Amniotic epithelial cell (primary cell): Measurements from ENCODE around the gene PRIMPOL.

Experiments
- DNase-seq: peaks from one replicate; pipeline ENCODE4 v3.0.0-alpha.2; 2010; ENCODE audit warnings: low read depth

Gene PRIMPOL

DNA sequence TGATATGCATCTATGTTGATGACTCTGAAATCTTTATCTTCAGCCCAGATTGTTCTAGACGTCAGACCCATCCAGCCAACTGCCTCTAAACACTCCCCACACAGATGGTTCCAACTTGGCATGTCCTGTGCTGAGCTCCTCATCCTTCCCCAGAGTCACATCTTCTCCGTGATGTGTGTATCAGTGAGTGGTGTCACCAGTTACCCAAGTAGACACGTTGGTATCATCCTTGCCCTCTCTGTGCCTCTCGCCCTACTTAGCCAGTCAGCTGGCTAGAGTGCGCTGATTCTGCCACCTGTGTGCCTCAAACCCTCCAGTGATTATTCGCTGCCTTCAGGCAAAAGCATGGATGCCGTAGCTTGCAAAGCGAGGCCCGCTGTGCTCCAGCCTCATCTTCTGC lies 18.6 kb downstream of the PRIMPOL start:
- no peak for DNase-seq

DNA sequence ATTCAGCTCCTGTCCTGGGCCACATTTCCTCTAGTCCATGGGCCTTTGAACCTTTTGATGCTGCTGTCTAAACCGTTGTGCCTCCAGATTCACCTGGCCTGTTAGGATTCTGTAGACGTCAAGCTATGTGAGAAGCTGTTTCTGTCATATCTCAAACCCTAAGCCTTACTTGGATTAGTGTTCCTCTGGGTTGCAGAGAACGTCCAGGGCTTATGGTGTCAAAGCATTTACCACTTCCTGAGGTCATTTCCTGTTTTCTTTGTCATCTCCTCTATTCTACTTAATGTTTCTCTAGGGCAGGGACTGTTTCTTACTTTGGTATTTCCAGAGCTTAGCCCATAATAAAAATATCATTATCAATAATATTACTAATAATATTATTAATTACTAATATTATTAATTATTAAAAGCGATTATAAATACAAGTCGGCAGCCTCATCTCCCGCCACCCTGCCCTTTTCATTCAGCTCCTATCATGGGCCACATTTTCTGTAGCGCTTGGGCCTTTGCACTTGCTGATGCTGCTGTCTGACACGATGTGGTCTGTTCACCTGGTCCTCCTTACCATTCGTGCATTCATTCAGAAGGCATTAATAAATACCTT lies 19.1 kb downstream of the PRIMPOL start:
- peak; percentile 28 for DNase-seq

DNA sequence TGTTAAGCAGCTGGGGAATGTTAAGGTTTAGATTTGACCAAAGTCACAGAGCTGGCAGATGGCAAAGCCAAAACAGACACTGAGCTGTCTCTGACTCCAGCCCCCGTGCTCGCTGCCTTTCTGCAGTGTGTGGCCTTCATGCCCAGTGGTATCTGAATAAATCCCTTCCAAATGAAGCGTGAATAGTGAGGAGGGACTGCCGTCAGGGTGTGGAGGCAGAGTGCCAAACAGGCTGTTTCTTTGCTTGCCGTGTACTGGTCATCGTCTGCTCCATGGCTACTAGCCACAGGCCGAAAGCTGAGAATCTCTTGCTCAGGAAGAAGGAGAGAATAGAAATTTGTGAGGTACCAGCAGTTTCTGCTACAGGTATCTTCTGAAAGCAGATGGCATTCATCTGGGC lies 19.7 kb downstream of the PRIMPOL start:
- DNase-seq: no peak

DNA sequence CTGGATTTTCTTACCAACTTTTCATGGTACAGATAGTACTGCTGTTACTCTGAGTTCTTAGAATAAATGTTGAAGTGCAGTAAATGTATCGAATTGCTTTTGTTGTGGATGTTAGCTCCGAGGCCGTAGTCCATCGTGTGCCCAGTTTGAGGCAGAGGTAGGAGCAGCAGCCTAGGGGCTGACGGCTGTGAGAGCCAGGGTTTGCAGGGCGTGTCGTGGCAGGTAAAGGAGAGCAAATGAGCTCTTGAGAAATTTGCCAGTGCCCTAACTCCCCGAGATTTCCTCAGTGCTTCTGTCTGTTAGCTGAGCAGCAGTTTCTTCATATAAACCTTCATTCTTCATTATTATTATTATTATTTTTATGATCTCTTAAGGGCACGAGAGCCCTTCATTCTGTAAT lies 21.6 kb downstream of the PRIMPOL start:
- DNase-seq: no peak

DNA sequence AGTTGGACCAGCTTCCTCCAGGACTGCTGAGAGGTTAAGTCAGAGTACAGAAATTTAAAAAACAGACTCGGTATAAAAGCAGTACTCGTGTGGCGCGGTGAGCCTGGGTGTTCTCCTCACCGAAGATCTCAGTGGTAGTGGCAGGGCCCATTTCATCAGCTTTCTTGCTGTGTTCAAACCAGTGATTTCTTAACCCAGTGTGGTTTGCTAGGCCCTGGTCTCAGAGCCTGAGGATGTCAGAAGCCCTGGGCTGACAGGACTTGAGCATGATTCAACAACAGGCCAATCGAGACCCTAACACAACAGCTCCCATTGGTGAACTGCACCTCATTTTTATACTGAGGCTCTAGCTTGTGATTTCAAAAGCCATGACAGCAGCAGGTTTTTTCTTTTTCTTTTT lies 23.2 kb downstream of the PRIMPOL start:
- DNase-seq: no peak

DNA sequence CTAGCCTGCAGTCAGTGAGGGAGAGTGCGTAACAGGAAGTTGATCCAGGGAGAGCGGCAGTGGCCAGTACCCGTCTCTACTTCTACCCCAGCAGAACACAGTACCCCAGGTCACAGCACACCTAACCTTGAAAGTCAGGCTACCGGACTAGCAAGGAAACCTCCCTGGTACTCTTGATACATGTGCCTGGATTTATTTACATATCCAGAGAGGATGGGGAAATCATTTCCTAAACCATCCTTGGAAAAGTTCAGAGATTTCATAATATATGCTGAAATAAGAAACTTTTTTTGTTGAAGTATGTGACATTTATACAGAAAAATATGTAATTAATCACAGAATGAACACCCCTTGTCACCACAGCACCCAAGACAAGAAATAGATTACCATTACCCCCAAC lies 24.5 kb downstream of the PRIMPOL start:
- no peak for DNase-seq

DNA sequence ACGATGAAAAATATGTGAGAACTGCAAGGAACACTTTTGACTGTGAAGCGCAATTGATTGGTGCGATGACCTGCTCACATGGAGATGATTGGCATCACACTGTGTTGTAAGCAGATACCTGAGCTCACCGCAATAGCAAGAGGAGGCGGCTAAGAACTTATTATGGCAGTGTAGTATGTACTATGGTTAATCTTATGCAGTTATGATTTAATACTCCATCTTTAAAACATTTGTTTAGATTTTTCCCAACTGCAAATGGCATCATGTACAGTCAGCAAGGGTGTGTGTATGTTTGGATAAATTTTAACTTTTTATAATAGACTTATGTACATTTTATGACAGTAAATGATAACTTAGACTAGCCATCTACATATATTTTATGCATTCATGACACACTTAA lies 25.5 kb downstream of the PRIMPOL start:
- DNase-seq: no peak

DNA sequence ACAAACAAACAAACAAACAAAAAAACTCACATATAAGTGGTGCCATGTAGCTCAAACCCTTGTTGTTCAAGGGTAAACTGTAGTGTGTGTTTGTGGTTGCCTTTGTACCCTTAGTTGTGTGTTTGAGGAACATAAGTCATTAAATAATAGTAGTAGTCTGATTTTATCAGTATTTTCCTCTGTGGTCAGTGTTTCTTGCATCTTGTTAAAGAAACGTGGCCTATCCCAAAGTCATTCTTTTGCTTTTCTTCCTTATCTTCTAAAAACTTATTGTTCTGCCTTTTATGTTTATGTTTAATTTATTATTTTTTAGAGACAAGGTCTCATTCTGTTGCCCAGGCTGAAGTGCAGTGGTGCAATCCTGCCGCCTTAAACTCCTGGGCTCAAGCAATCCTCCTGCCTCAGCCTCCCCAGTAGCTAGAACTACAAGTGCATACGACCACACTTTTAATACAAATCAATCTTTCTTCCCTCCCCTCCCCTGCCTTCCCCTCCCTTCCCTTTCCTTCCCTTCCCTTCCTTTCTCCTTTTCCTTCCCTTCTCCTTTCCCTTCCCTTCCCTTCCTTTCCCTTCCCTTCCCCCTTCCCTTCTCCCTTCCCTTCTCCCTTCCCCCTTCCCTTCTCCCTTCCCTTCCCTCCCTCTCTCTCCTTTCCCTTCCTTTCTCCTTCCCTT lies 26.4 kb downstream of the PRIMPOL start:
- DNase-seq: no peak

DNA sequence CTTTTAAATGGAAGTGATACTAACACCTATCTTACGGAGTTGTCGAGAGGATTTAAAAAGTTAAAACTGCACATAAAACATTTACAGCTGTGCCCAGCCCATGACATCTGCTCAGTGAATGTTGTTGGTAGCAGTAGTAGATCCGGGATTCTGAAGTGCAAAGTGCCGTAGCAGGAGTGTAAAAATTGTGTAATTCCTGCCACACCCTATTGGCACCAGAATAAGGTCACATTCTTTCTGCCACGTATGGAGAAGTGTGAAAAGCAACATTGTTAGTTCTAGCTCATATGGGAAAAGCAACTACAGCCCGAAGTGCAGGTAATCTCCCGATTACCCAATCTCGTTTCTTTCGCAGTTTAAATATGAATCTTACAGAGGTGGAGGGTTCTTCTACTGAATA lies 31.2 kb downstream of the PRIMPOL start:
- DNase-seq: no peak

DNA sequence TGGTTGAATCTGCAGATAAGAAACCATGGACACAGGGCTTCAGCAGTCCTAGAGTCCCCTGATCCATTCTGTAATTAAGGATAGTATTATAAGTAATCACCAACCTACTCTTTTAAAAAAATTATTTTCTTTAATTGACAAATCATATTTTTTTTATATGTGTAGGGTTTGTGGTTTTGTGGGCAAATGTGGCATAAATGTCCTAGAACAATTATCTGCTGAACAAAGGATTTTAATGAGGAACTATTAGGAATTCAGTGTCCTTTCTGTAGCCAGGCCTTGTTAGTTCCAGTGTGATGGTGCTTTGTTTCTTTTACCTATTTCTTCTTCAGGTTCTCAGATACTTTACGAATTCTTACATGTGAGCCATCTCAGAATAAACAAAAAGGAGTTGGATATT lies 32.4 kb downstream of the PRIMPOL start:
- DNase-seq: no peak

DNA sequence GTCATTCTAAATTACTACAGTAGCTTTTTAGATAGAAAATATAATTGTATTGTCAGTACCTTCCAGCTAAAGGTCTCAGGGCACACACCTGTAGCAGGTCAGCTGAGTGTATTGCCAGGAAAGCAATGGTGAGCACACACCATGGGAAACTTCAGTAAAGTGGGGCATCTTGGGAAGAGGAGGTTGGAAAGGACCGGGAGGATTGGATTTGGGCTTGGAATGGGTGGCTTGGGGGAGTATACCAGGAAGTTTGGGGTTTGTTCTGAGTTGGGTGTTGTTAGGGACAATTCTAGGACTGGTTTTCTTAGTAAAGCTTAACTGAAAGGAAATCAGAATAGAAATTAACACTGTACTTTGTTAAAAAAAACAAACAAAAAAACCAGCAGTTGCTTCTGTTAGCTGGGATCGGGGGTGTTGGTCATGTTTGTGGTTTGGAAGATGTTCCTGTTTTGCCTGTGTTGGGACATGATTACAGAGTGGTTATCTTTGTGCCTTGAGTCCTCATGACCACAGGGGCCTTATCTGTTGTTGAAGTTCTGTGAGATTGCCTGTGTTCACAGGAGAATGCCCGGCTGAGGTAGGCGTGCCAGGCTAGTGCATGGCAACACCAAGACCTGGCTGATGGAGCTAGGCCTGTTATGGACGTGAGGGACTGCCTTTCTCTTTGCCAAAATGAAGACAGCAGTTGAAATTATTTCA lies 35.1 kb downstream of the PRIMPOL start:
- peak; percentile 83 for DNase-seq

DNA sequence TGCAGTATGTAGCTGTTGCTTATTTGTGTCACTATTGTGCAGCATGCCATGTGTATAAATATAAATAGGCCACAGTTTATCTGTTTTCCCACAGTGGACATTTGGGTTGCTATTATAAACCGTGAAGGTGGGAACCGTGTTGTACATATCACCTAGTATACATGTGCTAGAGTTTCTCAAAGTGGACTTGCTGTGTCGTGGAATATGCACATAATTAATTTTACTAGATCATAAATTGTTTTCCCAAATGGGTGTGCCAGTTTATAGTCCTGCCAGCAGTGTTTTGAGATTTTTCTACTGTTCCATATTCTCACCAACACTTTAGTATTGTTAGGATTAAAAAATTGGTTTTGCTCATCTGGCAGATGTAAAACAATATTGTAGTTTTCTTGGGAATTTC lies 38.5 kb downstream of the PRIMPOL start:
- no peak for DNase-seq

DNA sequence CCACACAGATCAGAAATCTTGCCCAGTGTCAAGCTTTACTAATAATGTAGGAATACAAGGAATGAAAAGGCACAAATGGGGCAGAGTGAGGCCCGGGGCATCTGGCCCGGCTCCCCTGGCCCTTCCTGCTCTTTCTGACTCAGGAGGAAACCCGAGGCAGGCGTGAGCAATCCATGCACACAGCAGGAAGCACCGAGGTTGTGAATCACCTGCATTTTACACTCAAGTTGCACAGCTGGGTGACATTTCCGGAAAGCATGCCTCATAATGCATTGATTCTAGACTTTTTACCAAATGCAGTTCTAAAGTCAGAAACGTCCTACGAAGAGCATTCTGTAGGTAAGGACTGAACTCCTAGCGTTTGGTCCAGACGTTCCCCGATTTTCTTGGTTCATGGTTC lies 38.9 kb downstream of the PRIMPOL start:
- DNase-seq: peak; percentile 82

DNA sequence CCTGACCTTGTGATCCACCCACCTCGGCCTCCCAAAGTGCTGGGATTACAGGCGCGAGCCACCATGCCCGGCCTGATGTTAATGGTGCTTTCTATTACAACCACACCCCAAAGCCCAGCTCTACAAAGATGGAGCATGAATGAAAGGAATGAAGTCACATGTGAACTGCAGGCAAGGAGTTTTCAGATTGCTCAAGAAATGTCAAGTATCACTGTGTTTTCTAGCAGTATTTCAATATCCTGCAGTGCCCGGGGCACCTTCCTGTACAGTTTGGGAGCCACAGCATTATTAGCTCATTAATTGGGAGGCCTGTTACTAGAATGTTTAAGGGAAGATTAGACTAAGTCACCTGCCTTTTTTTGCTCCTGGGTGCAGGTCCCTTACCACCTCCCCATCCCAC lies 40.1 kb downstream of the PRIMPOL start:
- no peak for DNase-seq

DNA sequence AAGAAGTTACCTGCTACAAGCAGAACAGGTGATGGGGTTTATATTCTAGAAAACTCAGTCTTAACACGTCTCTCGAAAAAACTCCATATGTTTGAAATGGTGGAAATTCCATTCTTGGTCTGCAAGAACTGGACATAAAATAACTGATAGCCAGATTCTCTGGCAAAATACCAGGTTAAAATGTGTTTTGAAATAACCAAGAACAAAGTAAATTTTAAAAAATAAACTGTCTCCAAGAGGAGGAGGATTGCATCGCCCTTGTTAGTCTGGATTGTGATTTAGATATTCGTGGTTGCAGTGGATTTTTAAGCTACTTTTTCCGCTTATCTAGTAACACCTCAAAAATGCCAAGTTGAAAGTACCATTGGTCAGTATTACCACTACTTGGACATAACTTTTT lies 43.5 kb downstream of the PRIMPOL start:
- DNase-seq: peak; percentile 57

DNA sequence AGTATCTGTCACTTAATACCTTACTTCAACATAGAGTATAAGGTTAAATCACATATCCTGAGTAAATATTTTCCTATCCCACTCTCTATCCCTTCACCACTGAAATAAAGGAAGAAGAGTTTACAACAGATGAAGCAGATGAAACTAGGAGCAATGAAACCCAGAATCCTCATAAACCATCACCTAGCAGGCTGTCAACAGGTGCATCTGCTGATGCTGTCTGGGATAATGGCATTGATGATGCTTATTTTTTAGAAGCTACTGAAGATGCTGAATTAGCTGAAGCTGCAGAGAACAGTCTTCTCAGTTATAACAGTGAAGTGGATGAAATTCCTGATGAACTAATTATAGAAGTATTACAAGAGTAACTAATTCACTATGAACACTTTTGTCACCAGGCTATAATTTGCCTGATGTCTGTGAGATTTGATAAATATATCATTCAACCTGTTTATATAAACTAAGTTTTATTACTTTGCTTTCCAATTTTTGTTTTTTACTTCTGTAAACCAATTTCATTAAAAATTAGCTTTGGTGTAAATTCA lies 44.9 kb downstream of the PRIMPOL start:
- no peak for DNase-seq

DNA sequence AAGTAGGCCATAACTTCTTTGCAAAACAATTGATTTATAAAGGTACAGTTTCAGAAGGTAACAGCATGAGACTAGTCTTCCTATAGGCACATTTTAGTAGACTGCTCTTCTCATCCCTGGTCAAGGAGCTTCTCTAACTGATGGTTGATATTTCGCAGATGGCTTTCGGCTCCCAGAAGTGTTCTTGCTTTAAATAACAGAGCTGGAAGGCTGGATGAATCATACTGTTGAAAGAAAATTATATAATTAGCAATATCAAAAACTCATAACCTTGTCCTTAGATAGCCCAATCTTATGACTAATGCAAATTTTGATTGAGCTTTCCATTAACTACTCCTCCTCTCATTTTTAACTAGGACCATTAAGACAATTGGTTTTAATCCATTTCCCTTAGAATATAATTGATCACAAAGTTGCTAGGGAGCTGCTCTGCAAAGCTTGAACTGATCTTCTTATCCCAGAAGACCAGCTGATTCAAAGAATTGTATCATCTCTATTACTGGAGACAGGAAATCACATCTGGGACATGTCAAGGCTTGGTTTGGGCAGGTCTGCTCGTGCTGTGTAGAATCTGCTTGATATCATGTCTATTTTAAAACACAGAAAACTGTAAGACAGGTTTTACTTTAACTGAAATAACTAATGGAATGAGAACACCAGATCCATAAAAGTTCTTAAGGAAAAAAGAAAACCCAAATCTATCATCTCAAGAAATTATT lies 45.8 kb downstream of the PRIMPOL start:
- DNase-seq: peak; percentile 40

DNA sequence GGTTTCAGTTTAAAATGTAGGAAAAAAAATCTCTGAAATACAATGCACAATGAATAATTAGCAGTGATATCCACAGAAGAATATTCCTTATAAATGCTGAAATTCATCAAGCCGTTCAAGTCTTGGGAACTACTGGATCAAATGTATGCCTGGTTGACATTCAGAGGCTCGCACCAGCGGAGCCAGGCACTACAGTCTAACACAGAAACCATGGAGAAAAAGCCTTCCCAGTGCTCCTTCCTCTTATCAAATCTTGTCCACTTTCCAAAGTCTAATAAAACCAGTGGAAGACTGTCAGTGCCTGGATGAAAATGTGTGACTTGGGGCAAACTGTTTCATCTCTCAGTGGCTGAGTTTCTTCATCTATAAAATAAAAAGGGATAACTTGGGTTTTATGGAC lies 48.4 kb downstream of the PRIMPOL start:
- DNase-seq: no peak

DNA sequence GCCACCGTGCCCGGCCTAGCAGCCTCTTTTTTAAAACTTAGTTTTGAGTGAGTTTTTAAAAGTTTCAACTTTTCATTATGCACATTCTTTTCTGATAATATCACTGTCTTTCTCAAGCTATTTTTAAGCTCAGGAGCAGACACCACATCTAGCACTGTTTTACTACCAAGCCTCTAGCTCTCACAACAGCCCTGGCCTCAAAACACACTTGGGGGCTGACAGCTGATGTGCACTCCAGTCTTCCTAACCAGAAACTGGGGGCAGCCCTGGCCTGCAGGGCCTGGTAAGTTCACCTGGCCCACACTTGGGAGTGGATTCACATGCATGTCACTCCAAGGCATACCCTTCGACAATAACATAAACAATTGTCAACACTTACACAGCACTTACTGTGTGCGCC lies 50.4 kb downstream of the PRIMPOL start:
- DNase-seq: no peak

DNA sequence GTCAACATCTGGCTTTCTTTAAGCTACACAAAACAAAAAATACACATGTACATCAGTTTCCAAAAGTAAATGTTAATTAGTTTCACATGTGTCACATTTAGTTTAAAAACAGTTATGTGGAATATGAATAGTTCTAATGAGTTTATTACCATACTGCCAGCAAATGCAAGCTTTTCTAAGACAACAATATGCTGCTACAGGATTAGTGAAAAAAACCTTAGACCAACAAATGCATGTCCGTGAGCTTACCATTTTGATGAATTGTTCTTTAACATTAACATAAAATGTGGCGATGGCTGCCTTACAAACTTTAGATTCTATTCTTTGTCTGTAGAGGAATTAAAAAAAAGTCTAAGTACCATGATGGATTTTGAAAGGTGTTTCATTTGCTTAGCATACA lies 52.6 kb downstream of the PRIMPOL start:
- DNase-seq: no peak

DNA sequence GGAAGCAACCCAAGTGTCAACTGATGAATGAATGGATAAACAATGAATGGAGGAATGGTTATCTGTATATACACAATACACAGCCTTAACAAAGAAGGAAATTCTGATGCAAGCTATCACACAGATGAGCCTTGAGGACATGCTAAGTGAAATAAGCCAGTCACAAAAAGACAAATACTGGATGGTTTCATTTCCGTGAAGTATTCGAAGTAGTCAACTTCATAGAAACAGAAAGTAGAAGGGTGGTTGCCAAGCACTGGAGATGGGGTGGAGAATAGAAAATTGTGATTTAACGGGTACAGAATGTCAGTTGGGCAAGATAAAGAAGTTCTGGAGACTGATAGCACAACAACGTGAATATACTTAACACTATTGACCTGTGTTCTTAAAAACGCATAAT lies 56.2 kb downstream of the PRIMPOL start:
- no peak for DNase-seq

DNA sequence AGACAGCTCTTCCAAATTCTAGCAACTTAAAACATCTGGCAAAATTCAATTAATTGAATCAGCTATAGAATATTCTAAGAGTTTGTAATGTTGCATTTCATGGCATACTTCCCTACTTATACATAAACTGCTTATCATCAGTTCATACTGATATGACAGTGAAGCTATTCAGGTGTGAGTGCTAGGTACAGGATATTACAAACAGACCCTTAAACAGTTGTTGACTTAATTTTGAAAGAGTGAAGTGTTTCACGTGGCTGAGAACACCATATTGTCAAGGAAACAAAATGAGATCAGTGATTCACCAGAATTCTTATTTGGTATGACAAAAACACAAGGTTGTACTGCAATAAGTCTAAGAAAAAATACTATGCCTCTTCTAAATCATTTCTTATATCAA lies 56.9 kb downstream of the PRIMPOL start:
- no peak for DNase-seq

DNA sequence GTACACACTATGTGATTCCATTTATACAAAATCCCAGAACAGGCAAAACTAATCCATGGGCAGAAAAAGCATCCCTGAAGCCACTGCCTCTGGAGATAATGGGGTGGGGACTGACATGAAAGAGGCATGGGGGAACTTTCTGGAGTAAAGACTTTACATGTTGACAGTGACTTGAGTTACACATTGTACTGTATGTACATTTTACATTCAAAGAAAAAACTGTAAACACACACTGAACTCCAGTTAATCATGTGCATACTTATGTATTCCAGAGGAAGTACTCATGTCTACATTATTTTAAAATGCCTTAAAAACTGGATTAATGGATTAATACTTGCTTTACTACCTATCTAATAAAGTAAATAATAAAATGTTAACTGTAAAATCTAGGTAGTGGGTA lies 62.8 kb downstream of the PRIMPOL start:
- DNase-seq: no peak
